LoVo (cell line): Measurements from ENCODE around the gene UCHL3.

Experiments
- DNase-seq: peaks from one replicate; pipeline ENCODE4 v3.0.0-alpha.2; 2016; ENCODE audit warnings: low spot score

Gene UCHL3

DNA sequence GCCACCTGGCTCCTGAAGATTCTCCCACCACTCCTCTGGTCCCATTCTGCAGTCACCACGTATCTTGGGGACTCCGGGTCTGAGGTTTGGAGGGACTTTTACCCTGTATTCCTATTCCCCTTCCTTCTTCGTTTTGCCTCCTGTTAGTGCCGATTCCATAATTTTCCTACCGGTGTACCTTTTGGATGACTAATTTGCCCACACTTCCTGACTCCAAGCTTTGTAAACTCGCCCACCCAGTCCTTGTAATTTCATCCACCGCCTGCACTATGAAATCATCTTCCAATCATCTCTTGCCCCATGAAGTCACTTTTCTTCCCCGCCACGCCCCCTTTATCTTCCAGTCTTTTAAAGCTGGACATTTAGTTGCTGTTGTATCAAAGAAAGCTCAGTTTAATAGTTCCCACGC is 572 bp downstream of the UCHL3 start:
- peak; percentile 66 for DNase-seq

DNA sequence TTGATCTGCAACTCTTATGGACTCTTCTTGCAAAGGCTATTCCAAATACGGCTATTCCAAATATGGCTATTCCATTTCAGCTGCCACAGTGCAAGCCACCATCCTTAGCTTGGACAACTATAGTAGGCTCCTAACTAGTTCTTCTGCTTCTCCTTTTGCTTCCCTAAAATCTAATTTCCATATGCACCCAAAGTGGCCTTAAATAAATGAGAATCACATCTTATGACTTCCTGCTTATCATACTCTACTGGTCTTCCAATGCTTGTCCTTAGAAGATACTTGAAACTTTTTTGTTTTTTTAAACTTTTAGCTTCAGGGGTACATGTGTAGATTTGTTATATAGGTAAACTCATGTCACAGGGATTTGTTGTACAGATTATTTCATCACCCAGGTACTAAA is 4.9 kb downstream of the UCHL3 start:
- no peak for DNase-seq

DNA sequence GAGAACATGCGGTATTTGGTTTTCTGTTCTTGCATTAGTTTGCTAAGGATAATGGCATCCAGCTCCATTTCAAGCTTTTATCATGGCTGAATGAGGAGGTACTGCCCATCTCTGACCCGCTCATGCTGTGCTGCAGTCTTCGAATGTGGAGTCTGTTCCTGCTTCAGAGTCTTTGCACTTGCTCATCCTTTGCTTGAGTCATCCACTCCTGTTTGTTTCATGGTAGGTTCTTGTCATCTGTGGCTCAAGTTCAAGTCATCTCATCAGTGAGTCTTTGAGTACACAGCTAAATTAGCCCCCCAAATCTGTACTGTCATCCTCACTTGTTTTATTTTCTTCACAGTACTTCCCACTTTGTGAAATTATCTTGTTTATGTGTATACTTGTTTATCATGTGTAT is 5.4 kb downstream of the UCHL3 start:
- no peak for DNase-seq

DNA sequence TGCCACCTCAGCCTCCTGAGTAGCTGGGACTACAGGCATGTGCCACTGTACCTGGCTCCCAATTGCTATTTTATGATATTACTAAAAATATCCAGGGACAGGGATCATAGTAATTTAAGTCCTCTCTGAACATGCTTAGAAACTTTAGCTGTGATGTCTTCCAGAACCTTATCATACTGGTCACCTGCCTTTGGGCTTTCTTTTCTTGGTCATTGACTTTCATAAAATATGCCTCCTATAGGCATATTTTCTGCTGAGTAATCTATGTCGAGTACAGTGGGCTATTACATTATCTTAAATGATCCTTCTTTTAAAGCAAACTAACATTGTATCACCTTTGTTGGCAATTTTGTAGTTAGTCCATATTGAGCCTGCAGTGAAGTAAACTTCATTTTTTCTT is 6.2 kb downstream of the UCHL3 start:
- no peak for DNase-seq

DNA sequence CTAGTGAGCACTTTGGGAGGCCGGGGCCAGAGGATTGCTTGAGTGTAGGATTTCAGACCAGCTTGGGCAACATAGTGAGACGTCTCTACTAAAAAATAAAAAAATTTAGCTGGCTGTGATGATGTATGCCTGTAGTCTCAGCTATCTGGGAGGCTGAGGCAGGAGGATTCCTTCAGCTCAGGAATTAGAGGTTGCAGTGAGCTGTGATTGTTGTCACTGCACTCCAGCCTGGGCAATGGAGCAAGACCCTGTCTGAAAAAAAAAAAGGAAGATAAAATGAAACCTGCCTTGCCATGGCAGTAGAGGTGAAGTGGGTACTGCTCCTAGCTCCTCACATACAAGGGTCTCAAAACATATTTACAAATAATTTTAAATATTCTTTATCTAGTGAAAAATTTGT is 7.4 kb downstream of the UCHL3 start:
- no peak for DNase-seq

DNA sequence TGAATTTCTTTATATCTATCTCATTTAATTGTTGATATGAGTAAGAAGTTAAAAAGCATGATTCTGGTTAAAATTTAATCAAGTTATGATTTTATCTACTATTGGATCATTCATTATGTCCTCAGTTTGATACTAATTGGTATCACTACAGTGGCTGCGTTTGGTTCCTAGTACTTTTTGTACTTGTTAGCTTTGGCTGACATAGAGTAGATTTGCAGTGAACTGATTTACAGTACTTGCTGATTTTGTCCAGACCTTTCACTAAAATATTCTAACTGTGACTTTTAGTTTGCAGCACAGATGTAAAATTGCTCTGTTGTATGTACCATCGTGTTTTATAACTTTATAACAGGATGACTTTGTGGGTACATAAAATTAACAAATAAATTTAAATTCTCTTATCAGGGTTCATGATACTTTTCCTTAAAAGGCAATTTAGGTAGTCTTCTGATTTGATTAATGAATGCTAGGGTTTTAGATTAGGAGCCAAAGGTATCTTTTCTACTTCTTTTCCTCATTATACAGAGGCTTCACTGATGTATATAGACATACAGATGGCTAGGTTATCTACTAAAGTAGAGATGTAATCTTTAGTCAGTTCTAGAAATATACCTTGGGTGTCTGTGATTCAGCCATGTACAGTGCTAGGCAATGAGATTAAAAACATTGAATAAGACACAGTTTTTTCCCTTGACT is 8.7 kb downstream of the UCHL3 start:
- DNase-seq, result no peak

DNA sequence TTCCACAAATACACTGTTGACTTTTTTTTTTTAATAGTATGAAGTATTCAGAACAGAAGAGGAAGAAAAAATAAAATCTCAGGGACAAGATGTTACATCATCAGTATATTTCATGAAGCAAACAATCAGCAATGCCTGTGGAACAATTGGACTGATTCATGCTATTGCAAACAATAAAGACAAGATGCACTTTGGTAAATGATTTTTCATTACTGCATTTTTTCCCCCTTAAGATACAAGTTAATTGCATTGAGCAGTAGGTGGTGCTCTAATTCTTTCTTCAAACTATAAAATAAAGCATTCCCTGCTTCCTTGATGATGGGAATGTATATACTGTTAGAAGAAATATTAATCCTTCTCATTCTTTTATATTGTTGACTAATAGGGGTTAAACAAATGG is 17.1 kb downstream of the UCHL3 start:
- peak; percentile 18 for DNase-seq

DNA sequence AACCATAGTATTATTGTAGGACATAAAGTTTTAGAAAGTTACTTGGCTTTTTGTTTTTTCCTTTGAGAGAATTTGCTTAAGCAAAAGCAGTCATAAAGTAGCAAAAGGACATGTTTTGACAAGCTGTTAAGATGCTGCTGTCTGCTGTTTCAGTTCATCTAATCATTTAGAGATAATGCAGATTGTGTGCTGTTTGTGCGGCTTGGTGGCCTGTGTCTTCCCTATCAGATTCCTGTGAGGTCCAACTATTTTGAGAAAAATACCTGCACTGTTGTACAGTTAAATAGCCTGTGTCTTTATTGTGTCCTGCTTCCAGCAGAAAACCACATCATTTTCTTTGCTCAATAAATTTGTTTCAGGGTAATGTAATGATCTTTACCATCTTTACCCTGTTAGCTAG is 20.0 kb downstream of the UCHL3 start:
- DNase-seq, result no peak

DNA sequence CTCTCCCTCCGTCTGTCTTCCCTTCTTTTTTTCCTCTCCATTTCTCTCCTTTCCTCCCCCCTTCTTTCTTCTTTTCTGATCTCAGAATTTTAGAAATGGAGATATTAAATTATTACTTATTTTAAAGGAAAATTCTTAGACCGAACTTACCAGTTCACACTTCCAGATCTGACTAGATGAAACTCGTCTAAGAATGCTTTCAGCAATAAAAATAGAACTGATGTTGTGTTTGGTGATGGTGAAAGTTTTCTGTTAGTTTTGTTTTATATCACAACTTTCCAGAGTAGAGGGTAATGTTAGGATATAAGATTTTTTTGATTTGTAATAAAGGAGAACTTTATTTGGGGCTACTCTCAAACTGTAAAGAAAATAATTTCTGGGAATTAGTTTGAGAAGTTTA is 29.9 kb downstream of the UCHL3 start:
- DNase-seq, result no peak

DNA sequence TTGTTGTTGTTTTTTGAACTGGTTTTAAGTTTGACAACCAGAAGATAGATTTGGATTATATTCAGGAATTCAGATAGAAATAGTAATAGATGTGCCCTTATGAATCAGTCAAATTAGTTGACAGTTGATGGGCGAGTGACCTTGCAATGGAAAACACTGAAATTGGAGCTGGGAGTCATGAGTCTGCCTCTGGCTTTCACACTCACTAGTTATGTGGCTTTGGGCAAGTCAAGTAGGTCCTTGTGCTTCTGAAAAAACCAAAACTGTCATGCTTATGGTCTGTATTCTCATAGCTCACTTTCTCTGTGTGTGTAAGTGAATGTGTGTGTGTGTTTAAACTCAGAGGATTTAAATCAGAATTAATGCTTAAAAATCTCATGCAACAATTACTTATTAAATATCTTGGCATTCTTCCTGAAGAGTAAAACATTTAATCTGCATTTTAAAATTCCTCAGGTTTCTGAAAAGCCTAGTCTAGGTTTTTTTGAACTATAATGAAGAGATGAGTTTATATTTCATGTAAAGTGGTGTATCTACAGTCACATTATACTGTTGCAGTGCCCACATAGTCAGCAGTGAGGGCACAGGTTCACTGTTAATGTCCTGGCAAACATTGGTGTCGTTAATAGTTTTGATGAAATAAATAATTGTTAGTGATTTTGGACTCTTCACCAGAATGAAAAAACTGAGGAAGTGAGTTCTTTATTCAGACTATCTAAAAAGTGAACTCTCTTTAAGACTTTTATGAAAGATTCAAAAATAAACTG is 32.5 kb downstream of the UCHL3 start:
- DNase-seq, result no peak

DNA sequence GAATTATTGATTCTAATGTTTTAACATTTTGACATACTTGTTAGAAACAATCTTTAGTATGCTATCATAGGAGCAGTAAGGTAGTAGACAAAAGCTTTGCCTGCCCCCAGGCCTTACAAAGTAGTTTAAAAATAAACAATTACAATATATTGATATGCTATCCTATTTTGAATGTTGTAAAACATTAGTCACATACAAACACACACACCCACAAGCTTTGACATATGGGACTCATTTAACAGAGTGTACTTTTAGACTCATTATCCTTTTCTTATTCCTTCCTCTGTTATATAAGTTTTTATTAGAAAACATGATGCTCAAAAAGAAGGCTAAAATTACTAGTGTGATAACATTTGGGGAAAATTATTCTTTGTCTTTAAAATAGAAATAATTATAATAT is 33.5 kb downstream of the UCHL3 start:
- DNase-seq, result no peak

DNA sequence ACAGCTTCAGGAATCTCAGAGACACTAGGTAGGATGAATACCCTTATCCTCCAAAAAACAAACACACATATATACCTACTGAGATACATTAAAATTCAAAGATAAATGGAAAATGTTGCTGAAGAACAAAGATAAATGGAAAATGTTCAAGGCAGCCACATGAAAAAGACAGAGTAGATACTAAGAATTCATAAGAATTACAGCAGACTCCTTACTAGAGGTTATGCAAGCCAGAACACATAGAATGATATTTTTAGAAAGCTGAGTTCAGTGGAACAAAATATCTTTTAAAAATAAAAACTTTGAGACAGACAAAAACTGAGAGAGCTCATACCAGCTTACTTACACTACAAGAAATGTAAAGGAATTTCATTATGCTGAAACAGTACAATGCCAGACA is 35.6 kb downstream of the UCHL3 start:
- no peak for DNase-seq

DNA sequence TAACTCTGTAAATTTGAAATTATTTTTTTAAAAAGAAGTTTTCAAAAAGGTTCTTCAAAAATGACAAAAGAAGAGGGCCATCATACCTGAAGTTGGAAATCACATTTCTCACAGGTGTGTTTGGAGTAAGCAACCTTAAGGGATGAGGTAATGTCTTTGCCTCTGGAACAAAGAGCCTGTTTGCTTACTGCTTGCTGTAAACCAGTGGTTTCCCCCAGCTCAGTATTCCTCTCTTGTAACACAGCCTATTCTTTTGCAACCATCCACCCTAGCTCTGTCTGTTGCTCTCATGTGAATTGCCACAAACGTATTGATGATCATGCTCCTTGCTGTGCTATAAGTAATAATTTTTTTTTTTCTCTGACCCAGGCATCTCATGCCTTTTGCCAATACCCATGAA is 38.1 kb downstream of the UCHL3 start:
- no peak for DNase-seq

DNA sequence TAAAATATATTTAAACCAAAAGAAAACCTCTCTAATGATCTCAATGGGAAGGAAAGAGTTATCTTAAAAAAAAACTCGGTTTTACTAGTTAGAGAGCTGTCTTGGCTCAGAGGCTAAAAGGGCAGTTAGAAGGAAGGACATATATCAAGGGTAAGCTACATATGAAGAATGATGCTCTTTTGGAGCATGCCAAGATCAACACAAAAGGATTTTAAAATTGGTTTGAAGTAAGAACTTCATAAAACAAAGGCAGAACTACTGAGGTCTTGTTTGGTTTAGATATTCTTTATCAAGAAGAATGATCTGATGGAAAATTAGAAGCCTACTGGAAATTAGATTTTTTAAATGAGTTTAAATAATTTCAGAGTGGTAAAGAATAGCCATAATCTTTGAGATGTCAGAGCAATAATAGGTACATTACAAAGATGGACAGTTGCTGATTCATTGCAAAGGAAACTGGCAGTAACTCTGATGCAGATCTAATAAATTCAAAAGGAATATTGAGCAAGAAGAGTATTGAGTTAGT is 47.1 kb downstream of the UCHL3 start:
- no peak for DNase-seq

DNA sequence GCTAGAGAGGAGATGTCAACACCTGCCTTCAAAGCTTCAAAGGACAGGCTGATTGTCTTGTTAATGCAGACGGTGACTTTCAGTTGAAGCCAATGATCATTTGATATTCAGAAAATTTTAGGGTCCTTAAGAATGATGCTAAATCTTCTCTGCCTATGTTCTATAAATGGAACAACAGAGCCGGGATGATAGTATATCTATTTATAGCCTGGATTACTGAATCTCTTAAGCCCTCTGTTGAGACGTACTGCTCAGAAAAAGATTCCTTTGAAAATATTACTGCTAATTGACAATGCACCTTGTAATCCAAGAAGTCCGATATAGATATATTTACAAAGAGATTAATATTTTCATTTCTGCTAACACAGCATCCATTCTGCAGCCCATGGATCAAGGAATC is 50.8 kb downstream of the UCHL3 start:
- no peak for DNase-seq

DNA sequence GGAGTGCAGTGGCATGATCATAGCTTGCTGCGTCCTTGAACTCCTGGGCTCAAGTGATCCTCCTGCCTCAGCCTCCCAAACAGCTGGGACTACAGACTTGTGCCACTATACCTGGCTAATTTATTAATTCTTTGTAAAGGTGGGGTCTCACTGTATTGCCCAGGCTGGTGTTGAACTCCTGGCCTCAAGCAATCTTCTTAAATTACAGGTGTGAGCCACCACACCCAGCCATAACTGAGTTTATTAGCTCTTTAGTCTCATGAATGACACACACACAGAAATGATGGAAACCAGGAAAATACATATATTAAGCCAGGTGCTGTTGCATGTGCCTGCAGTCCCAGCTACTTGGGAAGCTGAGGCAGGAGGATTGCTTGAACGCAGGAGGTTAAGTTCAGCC is 53.4 kb downstream of the UCHL3 start:
- no peak for DNase-seq

DNA sequence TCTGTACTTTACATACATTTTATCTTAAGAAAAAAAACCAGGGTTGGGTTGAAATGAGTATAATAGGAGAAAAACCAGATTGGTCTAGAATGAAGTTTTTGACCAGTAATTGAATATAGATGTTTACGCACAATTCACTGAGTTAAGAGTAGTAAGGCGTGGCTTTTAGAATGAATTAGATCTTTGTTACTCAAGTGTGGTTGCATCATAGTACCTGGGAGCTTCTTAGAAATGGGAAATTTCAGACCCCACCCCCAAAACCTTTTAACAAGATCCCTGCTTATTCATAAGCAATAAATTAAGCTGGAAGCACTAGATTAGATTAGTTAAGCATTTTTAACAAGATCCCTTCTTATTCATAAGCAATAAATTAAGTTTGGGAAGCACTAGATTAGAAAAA is 57.9 kb downstream of the UCHL3 start:
- DNase-seq, result peak; percentile 29

DNA sequence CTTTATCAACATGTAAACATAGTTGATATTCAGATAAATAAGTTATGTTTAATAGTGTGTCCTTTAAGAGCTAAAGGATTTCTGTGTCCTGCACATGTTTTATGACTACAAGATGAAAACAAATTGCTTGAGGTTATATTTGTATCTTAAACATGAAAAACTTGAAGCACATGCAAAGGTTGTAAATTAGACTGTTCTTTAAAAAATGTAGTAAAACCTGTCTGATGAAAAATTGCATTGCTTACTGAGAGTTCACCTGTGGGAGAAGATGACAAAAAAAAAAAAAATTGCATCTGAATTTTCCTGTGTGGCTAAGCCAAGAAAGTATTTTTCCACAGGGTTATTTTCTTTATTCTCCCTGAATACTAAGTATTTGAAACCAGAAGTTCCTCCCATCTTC is 60.9 kb downstream of the UCHL3 start:
- no peak for DNase-seq

DNA sequence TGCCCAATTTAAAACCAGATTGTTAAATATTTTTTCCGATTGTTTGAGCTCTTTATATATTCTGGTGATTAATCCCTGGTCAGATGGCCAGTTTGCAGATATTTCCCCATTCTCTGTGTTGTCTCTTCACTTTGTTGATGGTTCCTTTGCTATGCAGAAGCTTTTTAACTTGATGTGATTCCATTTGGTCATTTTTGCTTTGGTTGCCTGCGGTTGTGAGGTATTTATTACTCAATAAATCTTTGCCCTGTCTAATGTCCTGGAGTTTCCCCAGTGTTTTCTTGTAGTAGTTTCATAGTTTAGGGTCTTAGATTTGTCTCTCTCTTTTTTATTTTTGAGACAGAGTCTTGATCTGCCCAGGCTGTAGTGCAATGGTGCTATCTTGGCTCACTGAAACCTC is 62.8 kb downstream of the UCHL3 start:
- no peak for DNase-seq

DNA sequence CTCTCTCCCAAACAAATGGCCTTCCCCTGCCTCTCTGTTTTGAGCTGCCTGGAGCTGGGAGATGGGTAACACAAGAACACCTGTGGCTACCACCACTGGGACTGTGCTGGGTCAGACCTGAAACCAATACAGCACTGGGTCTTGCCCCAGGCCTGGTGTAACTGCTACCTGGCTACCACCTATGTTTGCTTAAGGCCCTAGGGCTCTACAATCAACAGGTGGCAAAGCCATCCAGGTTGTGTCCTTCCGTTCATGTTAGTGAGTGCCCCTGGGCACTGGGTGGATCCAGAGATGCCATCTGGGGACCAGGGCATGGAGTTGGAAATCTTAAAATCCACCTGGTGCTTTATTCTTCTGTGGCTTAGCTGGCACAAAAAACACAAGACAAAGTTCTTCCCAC is 67.6 kb downstream of the UCHL3 start:
- DNase-seq, result no peak

DNA sequence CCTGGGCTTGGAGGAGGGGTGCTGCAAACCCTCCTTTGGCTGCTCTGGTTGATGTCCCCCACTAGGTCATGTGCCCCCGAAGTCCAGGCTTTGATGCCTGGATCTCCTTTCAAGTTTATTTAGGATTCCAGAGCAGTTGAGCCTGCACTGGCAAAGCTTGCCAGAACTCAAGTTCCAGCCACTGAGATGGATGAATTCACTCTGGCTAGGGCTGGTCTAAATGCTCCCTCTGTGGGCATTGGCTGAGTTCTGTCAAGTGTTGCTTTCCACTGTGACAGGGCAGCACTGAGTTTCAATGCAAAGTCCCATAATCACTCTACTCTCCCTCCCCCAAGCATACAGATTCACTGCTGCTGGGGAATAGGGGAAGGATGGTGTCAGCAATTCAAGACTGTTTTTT is 68.7 kb downstream of the UCHL3 start:
- no peak for DNase-seq

DNA sequence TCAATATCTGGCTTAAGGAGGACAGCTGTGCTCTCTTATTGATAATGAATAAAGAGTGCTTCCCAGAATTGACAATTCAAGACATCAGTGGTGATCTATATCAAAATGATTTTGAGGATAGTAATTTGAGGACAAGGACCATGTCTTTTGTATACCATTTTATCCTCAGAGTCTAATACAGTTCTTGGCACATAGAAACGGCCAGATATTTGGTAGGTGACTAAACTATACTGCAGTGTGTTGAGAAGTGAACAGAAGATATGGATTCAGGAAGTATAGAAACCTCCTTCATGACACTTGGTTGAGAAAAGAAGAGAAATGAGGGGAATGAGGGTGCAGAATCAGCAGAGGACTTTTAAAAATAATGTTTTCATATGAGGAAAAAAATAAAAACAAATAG is 70.4 kb downstream of the UCHL3 start:
- no peak for DNase-seq

DNA sequence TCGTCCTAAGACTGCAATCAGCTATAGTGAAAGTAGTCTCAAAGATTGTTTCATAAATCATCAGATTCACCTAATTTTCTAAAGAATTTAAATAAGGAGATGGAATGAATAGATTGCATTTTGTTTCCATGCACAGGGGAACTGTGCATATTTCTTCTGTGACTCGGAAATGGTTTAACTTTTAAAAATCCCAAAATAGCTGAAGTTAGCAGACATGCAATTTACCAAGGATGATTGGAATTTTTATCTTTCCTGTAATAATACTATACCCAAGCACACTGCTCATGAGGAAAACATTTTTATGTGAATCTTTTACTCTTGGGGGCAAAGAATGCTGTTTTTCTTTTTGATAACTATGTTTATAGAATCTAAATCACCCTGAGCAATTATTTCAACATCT is 71.6 kb downstream of the UCHL3 start:
- DNase-seq, result no peak

DNA sequence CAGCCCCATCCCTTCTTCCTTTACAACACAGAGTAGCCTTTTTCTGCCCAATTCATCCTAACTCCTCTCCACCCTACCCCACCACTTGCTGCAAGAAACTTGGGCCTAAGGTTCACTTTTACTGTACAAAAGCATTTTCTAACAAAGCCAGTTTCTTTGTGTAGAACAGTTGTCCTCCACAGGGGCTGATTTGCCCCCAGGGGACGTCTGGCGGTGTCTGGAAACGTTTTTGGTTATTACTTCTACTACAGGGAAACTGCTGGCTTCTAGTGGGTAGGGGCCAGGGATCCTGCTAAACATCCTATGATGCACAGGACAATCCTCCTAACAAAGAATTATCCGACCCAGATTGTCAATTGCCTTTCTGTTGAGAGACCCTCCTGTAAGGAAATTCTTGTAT is 79.2 kb downstream of the UCHL3 start:
- no peak for DNase-seq
